AG09319 (cell line): ENCODE measurements around the gene PYCARD.
A peak's percentile ranks its signal among the peaks of the same experiment; 100 is the strongest.
"Not testable (repeated sequence)": the region's sequence is repeated elsewhere in the genome, so short reads cannot be mapped to it uniquely, and the experiment has no call there.

ENCODE experiments used
- DNase-seq: peaks from one replicate; pipeline ENCODE4 v3.0.0-alpha.2; 2010; ENCODE audit warnings: low read depth; ENCODE audit errors: extremely low read depth
- TF ChIP-seq, protein P1 (sequence below): IDR thresholded peaks from 2 replicates; pipeline ENCODE4 v1.5.1; 2011; ENCODE audit warnings: low read depth, mild to moderate bottlenecking, inconsistent platforms, low read length, moderate library complexity

PYCARD gene

DNA sequence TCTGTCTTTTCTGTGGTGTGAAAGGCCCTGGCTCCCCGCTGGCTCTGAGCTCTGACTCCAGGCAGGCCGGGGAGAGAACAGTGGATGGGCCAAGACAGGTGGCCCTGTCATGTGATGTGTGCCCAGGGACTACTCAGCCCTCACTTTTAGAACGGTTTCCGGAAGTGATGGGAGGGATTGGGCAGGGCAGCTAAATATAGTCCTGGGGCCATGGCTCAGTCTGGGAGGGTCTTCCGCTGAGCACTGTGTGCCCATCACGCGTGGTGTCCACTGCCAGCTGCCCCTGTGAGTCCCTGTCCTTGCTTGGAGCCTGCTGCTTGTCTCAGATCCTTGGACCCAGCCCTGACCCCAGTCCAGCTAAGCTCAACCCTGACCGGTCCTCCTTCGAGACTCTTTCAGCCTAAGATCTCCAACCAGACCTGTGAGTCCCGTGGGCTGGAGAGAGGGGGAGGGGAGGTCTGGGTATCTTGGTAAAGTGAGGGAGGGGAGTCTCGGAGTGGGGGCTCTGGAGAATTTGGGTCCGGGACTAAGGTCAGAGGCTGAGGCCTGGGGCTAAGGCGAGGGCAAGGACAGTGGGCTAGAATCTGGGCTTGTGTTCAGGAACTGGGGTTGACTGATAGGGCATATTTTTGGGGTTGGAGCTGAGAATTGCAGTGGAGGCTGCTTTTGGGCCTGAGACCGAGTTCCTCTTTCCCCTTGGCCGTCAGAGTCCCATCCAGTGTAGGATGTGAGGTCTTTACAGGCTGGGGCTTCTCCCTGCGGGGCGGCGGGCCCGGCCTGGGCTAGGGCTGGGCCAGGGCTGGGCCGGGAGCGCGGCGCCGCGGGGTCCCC lies 11.5 kb upstream of the PYCARD start, which contains the start of gene TRIM72:
Gene TRIM72, plus strand, starts transcription at position 243 of the 831 bp plus-strand sequence. CDS start 620 bp downstream, outside the sequence.
- no peak for DNase-seq
- TF ChIP-seq, protein P1, sequence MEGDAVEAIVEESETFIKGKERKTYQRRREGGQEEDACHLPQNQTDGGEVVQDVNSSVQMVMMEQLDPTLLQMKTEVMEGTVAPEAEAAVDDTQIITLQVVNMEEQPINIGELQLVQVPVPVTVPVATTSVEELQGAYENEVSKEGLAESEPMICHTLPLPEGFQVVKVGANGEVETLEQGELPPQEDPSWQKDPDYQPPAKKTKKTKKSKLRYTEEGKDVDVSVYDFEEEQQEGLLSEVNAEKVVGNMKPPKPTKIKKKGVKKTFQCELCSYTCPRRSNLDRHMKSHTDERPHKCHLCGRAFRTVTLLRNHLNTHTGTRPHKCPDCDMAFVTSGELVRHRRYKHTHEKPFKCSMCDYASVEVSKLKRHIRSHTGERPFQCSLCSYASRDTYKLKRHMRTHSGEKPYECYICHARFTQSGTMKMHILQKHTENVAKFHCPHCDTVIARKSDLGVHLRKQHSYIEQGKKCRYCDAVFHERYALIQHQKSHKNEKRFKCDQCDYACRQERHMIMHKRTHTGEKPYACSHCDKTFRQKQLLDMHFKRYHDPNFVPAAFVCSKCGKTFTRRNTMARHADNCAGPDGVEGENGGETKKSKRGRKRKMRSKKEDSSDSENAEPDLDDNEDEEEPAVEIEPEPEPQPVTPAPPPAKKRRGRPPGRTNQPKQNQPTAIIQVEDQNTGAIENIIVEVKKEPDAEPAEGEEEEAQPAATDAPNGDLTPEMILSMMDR = no peak

GRCh38 chr16:31213342-31213741 lies 10.8 kb upstream of the PYCARD start:
- TF ChIP-seq, protein P1 = no peak
- no peak for DNase-seq

- DNase-seq = no peak
- TF ChIP-seq, protein P1 = no peak
These were observed 4.2 kb upstream of the PYCARD start for GRCh38 chr16:31206776-31207175.

DNA sequence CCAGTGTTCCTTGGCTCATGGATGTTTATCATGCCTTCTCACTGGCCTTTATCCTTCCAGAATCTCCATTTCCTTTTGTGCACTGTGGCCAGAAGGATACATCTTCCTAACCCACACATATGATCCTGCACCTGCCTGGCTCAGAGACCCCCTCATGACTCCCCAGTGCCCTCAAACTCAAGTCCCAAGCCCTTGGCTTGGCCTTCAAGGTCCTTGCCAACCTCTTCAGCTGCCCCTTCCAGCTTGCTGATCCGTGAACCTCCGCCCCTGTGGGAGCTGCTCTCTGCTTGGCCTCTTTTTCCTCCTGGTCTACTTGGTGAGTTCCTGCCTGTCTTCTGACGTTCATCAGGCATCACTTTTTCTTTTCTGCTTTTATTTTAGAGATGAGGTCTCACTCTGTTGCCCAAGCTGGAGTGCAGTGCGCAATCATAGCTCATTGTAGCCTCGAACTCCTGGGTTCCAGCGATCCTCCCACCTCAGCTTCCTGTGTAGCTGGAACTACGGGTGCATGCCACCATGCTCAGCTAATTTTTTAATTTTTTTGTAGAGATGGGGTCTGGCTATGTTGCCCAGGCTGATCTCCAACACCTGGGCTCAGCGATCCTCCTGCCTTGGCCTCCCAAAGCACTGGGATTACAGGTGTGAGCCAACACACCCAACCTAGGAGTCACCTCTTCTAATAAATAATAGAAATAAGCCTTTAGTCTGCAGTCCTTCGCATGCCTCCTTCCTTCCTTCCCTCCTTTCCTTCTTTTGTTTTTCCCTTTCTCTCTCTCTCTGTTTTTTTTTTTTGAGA lies 2.5 kb upstream of the PYCARD start:
- DNase-seq = no peak
- TF ChIP-seq, protein P1 = no peak

DNA sequence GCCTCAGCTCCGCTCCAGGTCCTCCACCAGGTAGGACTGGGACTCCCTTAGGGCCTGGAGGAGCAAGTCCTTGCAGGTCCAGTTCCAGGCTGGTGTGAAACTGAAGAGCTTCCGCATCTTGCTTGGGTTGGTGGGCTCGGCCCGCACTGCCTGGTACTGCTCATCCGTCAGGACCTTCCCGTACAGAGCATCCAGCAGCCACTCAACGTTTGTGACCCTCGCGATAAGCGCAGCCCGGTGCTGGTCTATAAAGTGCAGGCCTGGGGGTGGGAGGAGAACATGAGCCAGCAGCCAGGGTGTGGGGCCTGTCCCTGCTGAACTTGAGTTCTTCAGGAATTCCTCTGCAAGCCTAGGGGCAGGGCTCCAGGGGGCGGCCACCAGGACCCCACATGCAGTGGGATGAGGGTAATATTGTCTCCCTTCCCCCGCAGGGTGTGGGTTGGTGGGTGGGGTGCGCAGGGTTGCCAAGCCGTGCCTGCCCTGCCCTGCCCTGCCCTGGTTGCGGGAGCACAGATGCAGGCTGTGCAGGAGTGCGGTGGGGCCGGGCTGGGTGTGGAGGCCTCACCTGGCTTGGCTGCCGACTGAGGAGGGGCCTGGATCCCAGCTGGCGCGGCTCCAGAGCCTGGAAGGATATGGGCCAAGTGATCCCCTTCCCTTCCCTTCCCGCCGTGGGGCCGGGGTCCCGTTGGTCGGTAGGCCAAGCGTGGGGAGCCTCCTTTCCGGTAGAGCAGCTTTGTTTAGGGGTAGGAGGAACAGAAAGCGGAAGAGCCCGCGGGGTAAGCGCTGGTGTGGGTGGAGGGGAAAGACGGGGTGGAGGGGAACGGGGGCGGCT lies 762 bp downstream of the PYCARD start:
- TF ChIP-seq, protein P1 = no peak
- DNase-seq = no peak

DNA sequence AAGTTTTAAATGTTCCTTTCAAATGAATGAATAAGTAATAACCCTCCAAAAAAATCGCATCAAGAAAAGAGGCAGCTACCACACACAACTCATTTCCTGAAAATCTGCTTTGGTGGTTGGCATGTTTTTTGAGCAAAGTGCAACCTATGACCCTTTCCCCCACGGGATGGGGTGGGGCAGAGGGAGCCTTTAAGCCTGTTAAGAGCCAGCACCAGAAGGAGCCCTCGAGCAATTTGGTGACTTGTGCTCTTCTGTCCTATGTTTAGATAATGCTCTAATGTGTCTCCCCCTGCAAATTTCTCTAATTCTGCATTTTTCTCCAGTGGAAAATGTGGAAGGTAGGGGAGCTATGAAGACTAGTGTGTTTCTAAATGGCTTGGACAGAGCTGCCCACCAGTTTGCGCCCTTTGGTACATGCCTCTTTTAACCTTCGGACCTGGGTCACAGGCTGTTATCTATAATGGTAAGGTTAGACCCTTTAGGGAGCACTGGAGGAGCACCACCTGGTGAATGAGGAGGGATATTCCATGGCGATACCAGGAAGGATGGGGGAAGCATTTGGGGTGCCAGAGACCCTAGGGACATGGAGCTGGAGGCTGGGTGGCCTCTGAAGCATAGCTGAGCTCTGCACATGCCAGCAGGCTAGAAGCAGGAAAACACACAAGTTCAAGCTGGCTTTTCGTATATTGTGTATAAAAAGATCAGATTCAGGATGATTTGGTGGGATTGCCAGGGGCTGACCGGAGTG lies 1.6 kb downstream of the PYCARD start:
- TF ChIP-seq, protein P1 = peak; percentile 8
- no peak for DNase-seq

DNA sequence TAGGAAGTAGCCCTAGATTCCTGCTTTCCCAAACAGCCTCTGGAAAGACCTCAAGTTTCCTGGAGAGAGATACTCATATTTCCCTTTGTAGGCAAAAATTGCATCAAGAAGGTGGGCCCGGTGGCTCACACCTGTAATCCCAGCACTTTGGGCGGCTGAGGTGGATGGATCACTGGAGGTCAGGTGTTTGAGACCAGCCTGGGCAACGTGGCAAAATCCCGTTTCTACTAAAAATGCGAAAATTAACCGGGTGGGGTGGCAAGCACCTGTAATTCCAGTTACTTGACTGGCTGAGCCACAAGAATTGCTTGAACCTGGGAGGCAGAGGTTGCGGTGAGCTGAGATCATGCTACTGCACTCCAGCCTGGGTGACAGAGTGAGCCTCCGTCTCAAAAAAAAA lies 2.4 kb downstream of the PYCARD start:
- DNase-seq = not testable (repeated sequence)
